Mucosa of descending colon (tissue), 3 donors: ENCODE data around the gene SLC35F4. TPM values are rescaled to one million over a fixed set of nuclear protein-coding genes. Genes with fewer than 3 reads are reported as not detected.

Source experiments
- ATAC-seq: fragments of 200-7000 bp; cut with Tn5 transposase; one replicate; pipeline ENCODE4 v1.9.1; 2020; ENCODE audit warnings: mild to moderate bottlenecking, moderate library complexity
- DNase-seq, 3 donors: peaks; one replicate each; pipeline ENCODE4 v3.0.0-alpha.2; 2020
- H3K36me3 ChIP-seq: fragments of 200-600 bp; one replicate; pipeline ENCODE4 v1.8.0; 2021; ENCODE audit warnings: low read depth, mild to moderate bottlenecking
- H3K4me1 ChIP-seq: fragments of 200-600 bp; one replicate; pipeline ENCODE4 v1.8.0; 2021; ENCODE audit warnings: low read depth, mild to moderate bottlenecking
- H3K4me3 ChIP-seq: fragments of 200-600 bp; one replicate; pipeline ENCODE4 v1.8.0; 2021; ENCODE audit warnings: mild to moderate bottlenecking
- H3K9me3 ChIP-seq: fragments of 200-600 bp; one replicate; pipeline ENCODE4 v1.8.0; 2021; ENCODE audit warnings: mild to moderate bottlenecking
- CTCF ChIP-seq: fragments of 200-600 bp; IDR thresholded peaks from one replicate; pipeline ENCODE4 v1.8.0; 2022; ENCODE audit warnings: antibody characterized with exemption, mild to moderate bottlenecking
- intact Hi-C, 2 donors: fragments of 100-400 bp; cut with DNase I in 1 of 2; cut with micrococcal nuclease in 1 of 2; formaldehyde crosslinking; loops; one replicate each; pipeline versions ENCODE4 v1.11.0 to v1.11.1; 2022; cut with DNase I, micrococcal nuclease
- total RNA-seq, 3 donors: library from RNA; stranded (reverse); fragmentation: NEBNext Ultra II Directional in 2 of 3; extraction: Animal tissue kit (Norgen Biotek cat#: 25700) in 2 of 3; gene quantifications; one replicate each; pipeline versions ENCODE4 v1.2.1 to v1.2.4, GENCODE V29; 2021 to 2023
- donor health status: DM: no; HTN: no; CAD: no; lungs with moderate emphysema.
- donor health status: DM: no; HTN: no; CAD: no.
- donor health status: DM: no; HTN: yes; CAD: no.

The SLC35F4 gene
- total RNA-seq, 3 donors from 2014 or later: not detected

GRCh38 chr14:57567220-57567619 lies 298.7 kb downstream of the SLC35F4 start:
- Histone ChIP-seq H3K9me3 (no peaks in the 10 kb centered on the region), H3K4me3 (no peak overlapping the region), H3K4me1 (no peaks in the 10 kb centered on the region), H3K36me3 (no peaks in the 10 kb centered on the region)
- no peak for DNase-seq
- intact Hi-C loops: no loop called here
- TF ChIP-seq CTCF: no peak
- no peak for ATAC-seq

- intact Hi-C loops: no loop called here
These were observed 305.2 kb downstream of the SLC35F4 start for GRCh38 chr14:57560681-57561080.

GRCh38 chr14:57559576-57559975 lies 306.3 kb downstream of the SLC35F4 start:
- intact Hi-C loops: no loop called here
- Histone ChIP-seq H3K9me3 (no peaks in the 10 kb centered on the region), H3K4me1 (no peaks in the 10 kb centered on the region), H3K36me3 (no peaks in the 10 kb centered on the region), H3K4me3 (no peak overlapping the region)
- ATAC-seq (no peak), DNase-seq (no peak)
- no peak for TF ChIP-seq CTCF

More at GRCh38 chr14:57560681-57561080, 305.2 kb downstream of the SLC35F4 start:
- no peaks in the 10 kb centered on the region for H3K4me1 ChIP-seq
- ATAC-seq (no peak), DNase-seq (no peak)
- no peak overlapping the region for H3K4me3 ChIP-seq
- TF ChIP-seq CTCF: no peak
- H3K9me3 ChIP-seq: no peaks in the 10 kb centered on the region
- H3K36me3 ChIP-seq: no peaks in the 10 kb centered on the region

- ATAC-seq (no peak), DNase-seq (no peak)
- TF ChIP-seq CTCF: no peak
- peaks cover 9% of the 10 kb centered on the region for H3K9me3 ChIP-seq
- no peak overlapping the region for H3K4me3 ChIP-seq
- no peaks in the 10 kb centered on the region for H3K36me3 ChIP-seq
- intact Hi-C loops: no loop called here
- H3K4me1 ChIP-seq: no peaks in the 10 kb centered on the region
These were observed 316.0 kb downstream of the SLC35F4 start for GRCh38 chr14:57549765-57550420.

- DNase-seq: no peak
- Histone ChIP-seq H3K9me3 (peaks cover 6% of the 10 kb centered on the region), H3K4me1 (no peaks in the 10 kb centered on the region), H3K36me3 (no peaks in the 10 kb centered on the region), H3K4me3 (no peak overlapping the region)
- ATAC-seq: no peak
- TF ChIP-seq CTCF: no peak
- intact Hi-C loops: no loop called here
These were observed 316.8 kb downstream of the SLC35F4 start for GRCh38 chr14:57549016-57549564.
